Neural crest cell (in vitro differentiated cells): ENCODE measurements around the gene PLXNB2. TPM values are rescaled to one million over a fixed set of nuclear protein-coding genes. Genes with fewer than 3 reads are reported as not detected.

Experiments used
- DNase-seq: peaks from one replicate; pipeline ENCODE4 v3.0.0; 2021; ENCODE audit warnings: low read depth, mixed read lengths, low spot score
- H3K27ac Mint-ChIP-seq: one replicate; pipeline ENCODE4 v1.8.0; 2021; ENCODE audit warnings: mild to moderate bottlenecking, mixed read lengths; ENCODE audit not compliant: unreplicated experiment
- H3K27me3 Mint-ChIP-seq: 2 replicates; pipeline ENCODE4 v1.8.0; 2021; ENCODE audit warnings: low read depth, mild to moderate bottlenecking, mixed read lengths
- H3K36me3 Mint-ChIP-seq: 2 replicates; pipeline ENCODE4 v1.8.0; 2021; ENCODE audit warnings: low read depth, mild to moderate bottlenecking, mixed read lengths
- H3K4me1 Mint-ChIP-seq: 2 replicates; pipeline ENCODE4 v1.8.0; 2021; ENCODE audit warnings: mixed read lengths
- H3K4me3 Mint-ChIP-seq: one replicate; pipeline ENCODE4 v1.8.0; 2021; ENCODE audit warnings: mild to moderate bottlenecking, mixed read lengths
- H3K9me3 Mint-ChIP-seq: 2 replicates; pipeline ENCODE4 v1.8.0; 2021; ENCODE audit warnings: mixed read lengths
- CTCF ChIP-seq: fragments of 200-600 bp; sonication (generic); conservative IDR thresholded peaks from 2 replicates; pipeline ENCODE4 v1.5.0; 2021; ENCODE audit warnings: antibody characterized with exemption, mild to moderate bottlenecking
- total RNA-seq: library from RNA; stranded (reverse); gene quantifications from 2 replicates; pipeline ENCODE4 v1.2.1, GENCODE V29; 2021

PLXNB2 gene
- total RNA-seq, 1 donor from 2014 or later, result 130 TPM

- TF ChIP-seq CTCF, result no peak
- Mint-ChIP-seq H3K27me3 (no peaks in the 10 kb centered on the region), H3K4me3 (no peak overlapping the region), H3K36me3 (no peaks in the 10 kb centered on the region), H3K9me3 (no peaks in the 10 kb centered on the region), H3K4me1 (peaks cover 12% of the 10 kb centered on the region), H3K27ac (no peak overlapping the region)
- DNase-seq, result no peak
Observed at GRCh38 chr22:50311606-50312351, 4.3 kb upstream of the PLXNB2 start.

DNA sequence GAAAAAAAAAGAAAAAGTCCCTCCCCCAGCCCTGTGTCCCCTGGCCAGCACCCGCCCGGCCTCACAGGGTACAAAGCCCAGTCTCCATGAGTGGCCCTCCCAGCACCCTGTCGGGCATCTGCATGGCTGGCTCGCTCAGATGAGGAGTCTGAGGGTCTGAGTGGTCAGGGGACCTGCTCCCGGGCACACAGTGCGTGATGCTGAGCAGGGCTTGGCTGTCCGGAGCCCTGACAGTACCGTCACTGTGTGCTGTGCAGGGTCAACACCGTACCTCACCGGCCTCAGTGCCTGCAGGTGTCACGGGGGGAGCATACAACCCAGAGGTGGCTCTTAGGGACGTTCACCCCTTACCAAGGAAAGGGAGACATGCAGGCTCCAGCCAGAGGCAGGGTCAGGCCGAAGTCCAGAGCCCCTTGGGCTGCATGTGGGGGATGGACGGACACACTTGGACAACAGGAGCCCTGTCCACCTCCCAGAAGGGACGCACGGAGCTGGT, 3.6 kb upstream of the PLXNB2 start:
- no peak for TF ChIP-seq CTCF
- no peaks in the 10 kb centered on the region for H3K9me3 Mint-ChIP-seq
- H3K4me1 Mint-ChIP-seq, result peaks cover 16% of the 10 kb centered on the region

GRCh38 chr22:50310031-50310722, 2.7 kb upstream of the PLXNB2 start:
- TF ChIP-seq CTCF, result no peak
- Mint-ChIP-seq H3K4me3 (peak overlapping the region; percentile 72), H3K9me3 (no peaks in the 10 kb centered on the region), H3K36me3 (no peaks in the 10 kb centered on the region), H3K27me3 (no peaks in the 10 kb centered on the region), H3K4me1 (peaks cover 20% of the 10 kb centered on the region), H3K27ac (no peak overlapping the region)
- no peak for DNase-seq

More for the DNA sequence above, 3.6 kb upstream of the PLXNB2 start:
- Mint-ChIP-seq H3K4me3 (no peak overlapping the region), H3K36me3 (no peaks in the 10 kb centered on the region), H3K27me3 (no peaks in the 10 kb centered on the region), H3K27ac (no peak overlapping the region)
- no peak for DNase-seq

- Mint-ChIP-seq H3K4me3 (peak overlapping the region; percentile 72), H3K36me3 (no peaks in the 10 kb centered on the region), H3K27ac (no peak overlapping the region), H3K27me3 (no peaks in the 10 kb centered on the region), H3K4me1 (peaks cover 20% of the 10 kb centered on the region), H3K9me3 (no peaks in the 10 kb centered on the region)
- no peak for DNase-seq
- no peak for TF ChIP-seq CTCF
Observed at GRCh38 chr22:50309601-50309991, 2.1 kb upstream of the PLXNB2 start.

GRCh38 chr22:50308986-50309600, 1.6 kb upstream of the PLXNB2 start:
- Mint-ChIP-seq H3K27me3 (no peaks in the 10 kb centered on the region), H3K27ac (peak overlapping the region; percentile 92), H3K4me1 (peaks cover 15% of the 10 kb centered on the region), H3K9me3 (no peaks in the 10 kb centered on the region), H3K36me3 (no peaks in the 10 kb centered on the region), H3K4me3 (peak overlapping the region; percentile 89)
- TF ChIP-seq CTCF, result no peak
- DNase-seq, result no peak
